ENCODE measurements around the gene ACOX1. TPM values are rescaled to one million over a fixed set of nuclear protein-coding genes. Genes with fewer than 3 reads are reported as not detected.

Gene ACOX1
- total and polyA plus RNA-seq, 2 donors (not counting 1 experiment from before 2014, with no cell fraction given), result 6.6 to 31.2 TPM

- Histone ChIP-seq H3K27ac (ENCODE audit: low read length in 2 of 2) (no peak overlapping the region), H2AFZ (ENCODE audit: insufficient read depth, low read depth, low read length, poor library complexity, severe bottlenecking) (no peak overlapping the region), H3K4me1 (ENCODE audit: control insufficient read depth in 2 of 2, insufficient read depth in 2 of 2, low read length in 2 of 2) (peaks cover 17 to 26% of the 10 kb centered on the region in 2 donors), H3K4me3 (ENCODE audit: control extremely low read depth in 1 of 5, extremely low read depth in 1 of 5, insufficient read depth in 1 of 5, low read depth in 2 of 5, low read length in 4 of 5) (no peak overlapping the region), H3K79me2 (ENCODE audit: control insufficient read depth, insufficient read depth, low read length) (peaks cover 27% of the 10 kb centered on the region), H3K9me3 (ENCODE audit: control extremely low read depth in 1 of 3, control insufficient read depth in 2 of 3, insufficient read depth in 1 of 3, low read length in 2 of 3) (no peaks in the 10 kb centered on the region), H3K27me3 (replicated peaks in 1 of 4; ENCODE audit: control extremely low read depth in 1 of 4, control insufficient read depth in 3 of 4, insufficient read depth in 4 of 4, low read length in 3 of 4) (no peaks in the 10 kb centered on the region), H3K9ac (ENCODE audit: low read length) (no peak overlapping the region), H3K36me3 (replicated peaks in 1 of 2; ENCODE audit: control extremely low read depth in 1 of 2, control insufficient read depth in 1 of 2, extremely low read depth in 1 of 2, insufficient read depth in 2 of 2, low read length in 1 of 2) (peaks cover 0 to 48% of the 10 kb centered on the region in 2 experiments), H3K4me2 (replicated peaks; ENCODE audit: low read depth, low read length, poor library complexity, severe bottlenecking) (no peak overlapping the region), H4K20me1 (ENCODE audit: control insufficient read depth, insufficient read depth, low read length, poor library complexity, severe bottlenecking) (peaks cover 24% of the 10 kb centered on the region)
- intact Hi-C loops (cut with micrococcal nuclease), result loop anchor here (10.0 kb wide), 1 partner anchor 365 kb away; the partner anchor contains the start of gene UBALD2
- WGBS (ENCODE audit: insufficient coverage), result over 99% methylated on average over 23 of the region's 23 CpGs
- Mint-ChIP-seq H3K27me3 (no peaks in the 10 kb centered on the region), H3K27ac (no peak overlapping the region), H3K9me3 (ENCODE audit: insufficient read depth) (no peaks in the 10 kb centered on the region), H3K4me3 (no peak overlapping the region), H3K4me1 (peaks cover 23% of the 10 kb centered on the region)
- ChIA-PET POLR2A (interaction anchor here (0.6 to 0.7 kb wide), 2 partner anchors 92 to 663 kb away, joined by 3 to 4 read pairs; no protein-coding TSS in a partner anchor), CTCF (no interaction called here)
- DNase-seq (no peak), ATAC-seq (ENCODE audit: low read depth) (no peak)
- no peak for TF ChIP-seq EZH2 (IDR thresholded peaks at IDR 0.05; ENCODE audit: borderline replicate concordance, insufficient read depth, low read depth, low read length, poor library complexity, severe bottlenecking)
- no peak for TF ChIP-seq CTCF (IDR thresholded peaks at IDR 0.05)
Observed at GRCh38 chr17:75899767-75900468, 79.0 kb downstream of the ACOX1 start.

GRCh38 chr17:75899353-75899752 lies 79.6 kb downstream of the ACOX1 start:
- no peak overlapping the region for H3K4me3 Mint-ChIP-seq
- H3K4me1 ChIP-seq (ENCODE audit: control insufficient read depth in 2 of 2, insufficient read depth in 2 of 2, low read length in 2 of 2), result peaks cover 19 to 29% of the 10 kb centered on the region in 2 donors
- H2AFZ ChIP-seq (ENCODE audit: insufficient read depth, low read depth, low read length, poor library complexity, severe bottlenecking), result no peak overlapping the region
- no peaks in the 10 kb centered on the region for H3K9me3 ChIP-seq (ENCODE audit: control extremely low read depth in 1 of 3, control insufficient read depth in 2 of 3, insufficient read depth in 1 of 3, low read length in 2 of 3)
- peaks cover 33% of the 10 kb centered on the region for H3K79me2 ChIP-seq (ENCODE audit: control insufficient read depth, insufficient read depth, low read length)
- intact Hi-C loops (cut with micrococcal nuclease), result no loop called here
- DNase-seq (peak; percentile 21), ATAC-seq (ENCODE audit: low read depth) (no peak)
- CTCF ChIA-PET, result no interaction called here
- no peak overlapping the region for H3K27ac ChIP-seq (ENCODE audit: low read length in 2 of 2)
- no peak overlapping the region for H3K9ac ChIP-seq (ENCODE audit: low read length)
- WGBS (ENCODE audit: insufficient coverage), result 98% methylated on average over 8 of the region's 13 CpGs
- no peak for TF ChIP-seq CTCF (IDR thresholded peaks at IDR 0.05)
- TF ChIP-seq EZH2 (IDR thresholded peaks at IDR 0.05; ENCODE audit: borderline replicate concordance, insufficient read depth, low read depth, low read length, poor library complexity, severe bottlenecking), result no peak
- H3K4me1 Mint-ChIP-seq, result peaks cover 22% of the 10 kb centered on the region
- no peaks in the 10 kb centered on the region for H3K9me3 Mint-ChIP-seq (ENCODE audit: insufficient read depth)
- H3K4me3 ChIP-seq (ENCODE audit: control extremely low read depth in 1 of 5, extremely low read depth in 1 of 5, insufficient read depth in 1 of 5, low read depth in 2 of 5, low read length in 4 of 5), result no peak overlapping the region
- no peaks in the 10 kb centered on the region for H3K27me3 ChIP-seq (replicated peaks in 1 of 4; ENCODE audit: control extremely low read depth in 1 of 4, control insufficient read depth in 3 of 4, insufficient read depth in 4 of 4, low read length in 3 of 4)
- POLR2A ChIA-PET, result no interaction called here
- no peaks in the 10 kb centered on the region for H3K27me3 Mint-ChIP-seq
- H3K27ac Mint-ChIP-seq, result no peak overlapping the region
- peaks cover 0 to 48% of the 10 kb centered on the region in 2 experiments for H3K36me3 ChIP-seq (replicated peaks in 1 of 2; ENCODE audit: control extremely low read depth in 1 of 2, control insufficient read depth in 1 of 2, extremely low read depth in 1 of 2, insufficient read depth in 2 of 2, low read length in 1 of 2)
- no peak overlapping the region for H3K4me2 ChIP-seq (replicated peaks; ENCODE audit: low read depth, low read length, poor library complexity, severe bottlenecking)
- peaks cover 30% of the 10 kb centered on the region for H4K20me1 ChIP-seq (ENCODE audit: control insufficient read depth, insufficient read depth, low read length, poor library complexity, severe bottlenecking)
